Thoracic aorta (tissue), 2 donors: ENCODE measurements around the gene SLC17A9. TPM values are rescaled to one million over a fixed set of nuclear protein-coding genes. Genes with fewer than 3 reads are reported as not detected.

ENCODE experiments used
- ATAC-seq: fragments of 150-250 bp; one replicate; pipeline ENCODE4 v1.8.0; 2017; ENCODE audit warnings: low read depth; ENCODE audit not compliant: insufficient number of reproducible peaks, low FRiP score
- DNase-seq: peaks from one replicate; pipeline ENCODE4 v3.0.0-alpha.2; 2020; ENCODE audit warnings: low spot score
- H3K27ac ChIP-seq, 2 donors: fragments of 200-600 bp; sonication (generic); 1 replicate in 1 of 2; 2 replicates in 1 of 2; pipeline ENCODE4 v1.5.1; 2016; ENCODE audit warnings: mild to moderate bottlenecking in 2 of 2, moderate library complexity in 2 of 2
- H3K27me3 ChIP-seq: fragments of 200-600 bp; sonication (generic); replicated peaks from 2 replicates; pipeline ENCODE4 v1.6.0; 2016; ENCODE audit warnings: mild to moderate bottlenecking; ENCODE audit not compliant: insufficient read depth
- H3K36me3 ChIP-seq: fragments of 200-600 bp; sonication (generic); one replicate; pipeline ENCODE4 v1.5.1; 2016
- H3K4me1 ChIP-seq, 2 donors: fragments of 200-600 bp; sonication (generic); 1 replicate in 1 of 2; 2 replicates in 1 of 2; pipeline versions ENCODE4 v1.5.1 to v1.6.0; 2016; ENCODE audit warnings: low read depth in 2 of 2, mild to moderate bottlenecking in 1 of 2; ENCODE audit not compliant: control insufficient read depth in 1 of 2
- H3K4me3 ChIP-seq: fragments of 200-600 bp; sonication (generic); 2 replicates; pipeline ENCODE4 v1.5.1; 2016; ENCODE audit warnings: mild to moderate bottlenecking
- H3K9me3 ChIP-seq: fragments of 200-600 bp; sonication (generic); 2 replicates; pipeline ENCODE4 v1.5.1; 2016
- total RNA-seq, 2 donors: library from RNA; depleted of rRNA; stranded (reverse); fragments of >200 nt; gene quantifications; one replicate each; pipeline versions ENCODE4 v1.1.0 to v1.2.3, GENCODE V29; 2016
- TF ChIP-seq, protein P1 (sequence below): fragments of 200-600 bp; sonication (generic); IDR thresholded peaks from one replicate; pipeline ENCODE4 v1.5.1; 2019; ENCODE audit warnings: antibody characterized with exemption

SLC17A9 gene
- total RNA-seq, 2 donors from 2014 or later: 17.9 to 18.8 TPM

- no peak for ATAC-seq
These were observed 63.3 kb downstream of the SLC17A9 start for GRCh38 chr20:63015662-63016361.

GRCh38 chr20:63016514-63017075 is 64.1 kb downstream of the SLC17A9 start:
- DNase-seq: no peak
- H3K27me3 ChIP-seq: no peaks in the 10 kb centered on the region

More at GRCh38 chr20:63015662-63016361, 63.3 kb downstream of the SLC17A9 start:
- no peak for DNase-seq
- Histone ChIP-seq H3K36me3 (no peaks in the 10 kb centered on the region), H3K27me3 (no peaks in the 10 kb centered on the region), H3K9me3 (peaks cover 18% of the 10 kb centered on the region), H3K27ac (no peak overlapping the region), H3K4me1 (no peaks in the 10 kb centered on the region), H3K4me3 (no peak overlapping the region)
- TF ChIP-seq, protein P1, sequence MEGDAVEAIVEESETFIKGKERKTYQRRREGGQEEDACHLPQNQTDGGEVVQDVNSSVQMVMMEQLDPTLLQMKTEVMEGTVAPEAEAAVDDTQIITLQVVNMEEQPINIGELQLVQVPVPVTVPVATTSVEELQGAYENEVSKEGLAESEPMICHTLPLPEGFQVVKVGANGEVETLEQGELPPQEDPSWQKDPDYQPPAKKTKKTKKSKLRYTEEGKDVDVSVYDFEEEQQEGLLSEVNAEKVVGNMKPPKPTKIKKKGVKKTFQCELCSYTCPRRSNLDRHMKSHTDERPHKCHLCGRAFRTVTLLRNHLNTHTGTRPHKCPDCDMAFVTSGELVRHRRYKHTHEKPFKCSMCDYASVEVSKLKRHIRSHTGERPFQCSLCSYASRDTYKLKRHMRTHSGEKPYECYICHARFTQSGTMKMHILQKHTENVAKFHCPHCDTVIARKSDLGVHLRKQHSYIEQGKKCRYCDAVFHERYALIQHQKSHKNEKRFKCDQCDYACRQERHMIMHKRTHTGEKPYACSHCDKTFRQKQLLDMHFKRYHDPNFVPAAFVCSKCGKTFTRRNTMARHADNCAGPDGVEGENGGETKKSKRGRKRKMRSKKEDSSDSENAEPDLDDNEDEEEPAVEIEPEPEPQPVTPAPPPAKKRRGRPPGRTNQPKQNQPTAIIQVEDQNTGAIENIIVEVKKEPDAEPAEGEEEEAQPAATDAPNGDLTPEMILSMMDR: no peak

GRCh38 chr20:63017076-63017825 is 64.7 kb downstream of the SLC17A9 start:
- Histone ChIP-seq H3K4me1 (no peaks in the 10 kb centered on the region), H3K27ac (no peak overlapping the region), H3K36me3 (no peaks in the 10 kb centered on the region), H3K4me3 (no peak overlapping the region), H3K9me3 (peaks cover 18% of the 10 kb centered on the region), H3K27me3 (no peaks in the 10 kb centered on the region)
- TF ChIP-seq, protein P1: no peak
- ATAC-seq (no peak), DNase-seq (no peak)

More at GRCh38 chr20:63016514-63017075, 64.1 kb downstream of the SLC17A9 start:
- no peak for ATAC-seq
- Histone ChIP-seq H3K9me3 (peaks cover 18% of the 10 kb centered on the region), H3K36me3 (no peaks in the 10 kb centered on the region), H3K27ac (no peak overlapping the region), H3K4me3 (no peak overlapping the region), H3K4me1 (no peaks in the 10 kb centered on the region)
- TF ChIP-seq, protein P1: no peak

DNA sequence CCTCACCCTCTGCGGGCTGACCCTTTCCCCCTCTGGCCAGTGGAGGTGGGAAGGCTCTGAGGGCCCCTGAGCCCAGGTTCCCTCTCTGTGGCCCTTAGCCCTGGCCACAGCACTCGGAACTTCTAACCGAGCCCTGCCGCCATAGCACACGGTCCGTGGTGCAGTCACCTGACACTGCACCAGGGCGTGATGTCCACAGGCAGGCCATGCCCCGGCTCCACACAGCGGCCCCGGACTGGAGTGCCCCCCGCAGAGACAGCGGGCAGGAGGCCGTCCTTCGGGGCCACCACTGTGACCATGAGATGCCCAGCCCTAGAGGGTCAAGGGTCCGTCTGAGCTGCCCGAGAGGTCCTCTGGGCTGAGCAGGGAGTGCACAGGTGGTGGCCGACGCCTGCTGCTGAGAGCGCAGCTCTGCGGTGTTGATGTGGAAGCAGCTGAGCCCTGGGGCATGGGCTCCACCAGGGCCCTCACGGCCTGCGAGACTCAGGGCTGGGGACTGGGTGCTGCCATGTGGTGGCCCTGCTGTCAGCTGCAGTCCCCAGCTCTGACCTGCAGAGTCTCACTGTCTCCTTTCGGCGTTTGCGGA is 65.4 kb downstream of the SLC17A9 start:
- Histone ChIP-seq H3K4me1 (no peaks in the 10 kb centered on the region), H3K27ac (no peak overlapping the region), H3K4me3 (no peak overlapping the region), H3K9me3 (peaks cover 18% of the 10 kb centered on the region), H3K27me3 (no peaks in the 10 kb centered on the region), H3K36me3 (no peaks in the 10 kb centered on the region)
- no peak for ATAC-seq
- TF ChIP-seq, protein P1: no peak
- DNase-seq: no peak

Other genes starting within 250 kb of the SLC17A9 start
- gene NTSR1, start 243.9 kb upstream of the SLC17A9 start, total RNA-seq: not detected
- 1 to 10 TPM; 5.7 to 9.1 TPM for gene MRGBP, start 156.2 kb upstream of the SLC17A9 start, total RNA-seq
- 10 to 100 TPM; 50.6 to 57.4 TPM for gene OGFR, start 147.9 kb upstream of the SLC17A9 start, total RNA-seq
- gene COL9A3, start 135.7 kb upstream of the SLC17A9 start, total RNA-seq: 1 to 10 TPM in 1 of 2 donors, under 1 TPM in 1; 0.54 to 3.1 TPM
- gene TCFL5, start 90.9 kb upstream of the SLC17A9 start, total RNA-seq: 1 to 10 TPM; 3.8 to 6.2 TPM
- 10 to 100 TPM; 63.8 to 80.4 TPM for gene DIDO1, start 26.2 kb upstream of the SLC17A9 start, total RNA-seq
- 10 to 100 TPM; 29.1 to 30.3 TPM for gene GID8, start 14.6 kb upstream of the SLC17A9 start, total RNA-seq
- not detected for gene BHLHE23, start 54.3 kb downstream of the SLC17A9 start, total RNA-seq